ENCODE results near the gene HDDC3.
A peak's percentile ranks its signal among the peaks of the same experiment; 100 is the strongest.

The HDDC3 gene

GRCh38 chr15:90952901-90953677 lies 20.7 kb upstream of the HDDC3 start:
- no peak for DNase-seq

- no peak for DNase-seq
These were observed 18.3 kb upstream of the HDDC3 start for GRCh38 chr15:90950676-90951075.

- DNase-seq, result no peak
These were observed 17.8 kb upstream of the HDDC3 start for GRCh38 chr15:90949979-90950675.

- DNase-seq, result no peak
These were observed 16.2 kb upstream of the HDDC3 start for GRCh38 chr15:90948506-90948905.

- DNase-seq, result no peak
These were observed 15.4 kb upstream of the HDDC3 start for GRCh38 chr15:90947577-90948357.

- DNase-seq, result no peak
These were observed 14.7 kb upstream of the HDDC3 start for GRCh38 chr15:90946941-90947576.

GRCh38 chr15:90946538-90946937 lies 14.2 kb upstream of the HDDC3 start:
- DNase-seq, result no peak

GRCh38 chr15:90945091-90945490 lies 12.7 kb upstream of the HDDC3 start:
- DNase-seq, result no peak

- DNase-seq, result no peak
These were observed 10.2 kb upstream of the HDDC3 start for GRCh38 chr15:90942354-90943120.

- no peak for DNase-seq
These were observed 8.7 kb upstream of the HDDC3 start for GRCh38 chr15:90941038-90941437.

GRCh38 chr15:90939756-90940155 lies 7.4 kb upstream of the HDDC3 start:
- no peak for DNase-seq

- no peak for DNase-seq
These were observed 5.9 kb upstream of the HDDC3 start for GRCh38 chr15:90938261-90938660.

- DNase-seq, result no peak
These were observed 4.5 kb upstream of the HDDC3 start for GRCh38 chr15:90936823-90937222.

GRCh38 chr15:90934949-90935751 lies 2.8 kb upstream of the HDDC3 start, which contains the start of gene UNC45A:
Gene UNC45A, plus strand, starts transcription at chr15:90935285. Its CDS starts 40 bp downstream, at chr15:90935325.
- DNase-seq, result peak; percentile 83

- DNase-seq, result peak; percentile 77
These were observed 2.1 kb upstream of the HDDC3 start for GRCh38 chr15:90934256-90934948.

GRCh38 chr15:90933301-90933700 lies 952 bp upstream of the HDDC3 start:
- no peak for DNase-seq

- no peak for DNase-seq
These were observed 277 bp upstream of the HDDC3 start for GRCh38 chr15:90932660-90932991.

GRCh38 chr15:90931575-90931827 lies 848 bp downstream of the HDDC3 start:
- no peak for DNase-seq

GRCh38 chr15:90930861-90931574 lies 1.3 kb downstream of the HDDC3 start:
- DNase-seq, result no peak

- no peak for DNase-seq
These were observed 2.9 kb downstream of the HDDC3 start for GRCh38 chr15:90929246-90930019.
